Mesodermal cell (in vitro differentiated cells): ENCODE data around the gene NPIPB2.

Source experiments
- H3K27ac ChIP-seq: 2 replicates; pipeline ENCODE4 v1.7.0; 2013; ENCODE audit warnings: mild to moderate bottlenecking, low read depth, low read length, moderate library complexity; ENCODE audit not compliant: severe bottlenecking
- H3K36me3 ChIP-seq: 2 replicates; pipeline ENCODE4 v1.7.1; 2013; ENCODE audit warnings: mild to moderate bottlenecking, low read length, moderate library complexity; ENCODE audit not compliant: control insufficient read depth, insufficient read depth
- H3K4me1 ChIP-seq: one replicate; pipeline ENCODE4 v1.7.1; 2013; ENCODE audit warnings: mild to moderate bottlenecking, low read length; ENCODE audit not compliant: insufficient read depth, control insufficient read depth, poor library complexity, severe bottlenecking
- H3K4me3 ChIP-seq: 2 replicates; pipeline ENCODE4 v1.7.0; 2013; ENCODE audit warnings: low read length, control low read depth, mild to moderate bottlenecking; ENCODE audit not compliant: insufficient read depth, poor library complexity, severe bottlenecking; ENCODE audit errors: extremely low read depth
- H3K9me3 ChIP-seq: 2 replicates; pipeline ENCODE4 v1.7.1; 2013; ENCODE audit warnings: mild to moderate bottlenecking, low read length, moderate library complexity; ENCODE audit not compliant: control insufficient read depth
- WGBS, 2 experiments: methylation state at CpG; one replicate each; pipeline ENCODE4 v1.1.5; 2013; ENCODE audit warnings: missing lambda C conversion rate in 2 of 2; ENCODE audit not compliant: insufficient coverage in 2 of 2; 5-methylcytosine and 5-hydroxymethylcytosine counted together

The NPIPB2 gene

GRCh38 chr16:11896486-11897176 is 45.2 kb downstream of the NPIPB2 start:
- Histone ChIP-seq H3K36me3 (peaks cover 57% of the 10 kb centered on the region), H3K27ac (no peak overlapping the region), H3K4me3 (no peak overlapping the region)

GRCh38 chr16:11893571-11893970 is 48.3 kb downstream of the NPIPB2 start:
- Histone ChIP-seq H3K9me3 (no peaks in the 10 kb centered on the region), H3K4me3 (no peak overlapping the region), H3K36me3 (peaks cover 79% of the 10 kb centered on the region), H3K27ac (no peak overlapping the region), H3K4me1 (peaks cover 2% of the 10 kb centered on the region)
- 100% methylated on average over 1 to 2 of the region's 2 CpGs for WGBS, 2 experiments

More at GRCh38 chr16:11896486-11897176, 45.2 kb downstream of the NPIPB2 start:
- peaks cover 2% of the 10 kb centered on the region for H3K4me1 ChIP-seq
- H3K9me3 ChIP-seq: no peaks in the 10 kb centered on the region
- WGBS, 2 experiments: 94 to 100% methylated on average over 2 to 3 of the region's 5 CpGs

GRCh38 chr16:11892761-11893160 is 49.1 kb downstream of the NPIPB2 start:
- 100% methylated on average over 1 of the region's 4 CpGs; no CpG with 5 or more reads in 1 of the 2 experiments for WGBS, 2 experiments
- Histone ChIP-seq H3K36me3 (peaks cover 86% of the 10 kb centered on the region), H3K4me3 (no peak overlapping the region), H3K9me3 (no peaks in the 10 kb centered on the region), H3K4me1 (peaks cover 2% of the 10 kb centered on the region), H3K27ac (no peak overlapping the region)

- Histone ChIP-seq H3K36me3 (peaks cover 90% of the 10 kb centered on the region), H3K27ac (no peak overlapping the region)
- WGBS, 2 experiments: 86 to 93% methylated on average over 2 of the region's 5 CpGs
Measured at GRCh38 chr16:11890231-11890965, 51.4 kb downstream of the NPIPB2 start.

GRCh38 chr16:11886881-11887280 is 55.0 kb downstream of the NPIPB2 start:
- H3K27ac ChIP-seq: no peak overlapping the region
- H3K36me3 ChIP-seq: peaks cover 91% of the 10 kb centered on the region
- H3K4me3 ChIP-seq: no peak overlapping the region
- H3K9me3 ChIP-seq: no peaks in the 10 kb centered on the region
- H3K4me1 ChIP-seq: no peaks in the 10 kb centered on the region
- whole genome bisulfite sequencing, 2 experiments: 96% methylated on average over 4 to 5 of the region's 6 CpGs

More at GRCh38 chr16:11890231-11890965, 51.4 kb downstream of the NPIPB2 start:
- H3K4me3 ChIP-seq: no peak overlapping the region
- no peaks in the 10 kb centered on the region for H3K4me1 ChIP-seq
- H3K9me3 ChIP-seq: no peaks in the 10 kb centered on the region

DNA sequence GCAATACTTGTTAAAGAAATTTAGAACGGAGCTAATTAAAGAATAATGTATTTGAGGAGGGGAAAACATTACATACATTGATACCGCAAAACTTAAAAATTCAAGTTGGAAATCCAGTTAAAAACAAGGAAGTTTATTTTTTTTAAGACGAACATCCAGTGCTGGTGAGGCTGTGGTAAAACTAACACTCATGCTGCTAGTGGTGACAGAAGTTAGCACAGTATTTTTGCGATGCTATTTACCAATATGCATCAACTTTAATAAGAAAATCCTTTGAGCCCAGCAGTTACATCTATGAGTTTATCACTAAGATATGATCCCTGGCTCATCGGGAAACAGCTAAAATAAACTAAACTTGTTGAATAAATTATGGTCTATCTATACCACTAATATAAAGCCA is 57.8 kb downstream of the NPIPB2 start:
- Histone ChIP-seq H3K9me3 (no peaks in the 10 kb centered on the region), H3K4me3 (no peak overlapping the region), H3K36me3 (peaks cover 96% of the 10 kb centered on the region), H3K27ac (no peak overlapping the region), H3K4me1 (no peaks in the 10 kb centered on the region)
- 95 to 100% methylated on average over 2 to 3 of the region's 5 CpGs for WGBS, 2 experiments

GRCh38 chr16:11880007-11880406 is 61.8 kb downstream of the NPIPB2 start:
- no peaks in the 10 kb centered on the region for H3K9me3 ChIP-seq
- no peaks in the 10 kb centered on the region for H3K4me1 ChIP-seq
- H3K36me3 ChIP-seq: peaks cover 82% of the 10 kb centered on the region
- 100% methylated on average over 2 to 3 of the region's 5 CpGs for WGBS, 2 experiments
- no peak overlapping the region for H3K4me3 ChIP-seq
- H3K27ac ChIP-seq: no peak overlapping the region

DNA sequence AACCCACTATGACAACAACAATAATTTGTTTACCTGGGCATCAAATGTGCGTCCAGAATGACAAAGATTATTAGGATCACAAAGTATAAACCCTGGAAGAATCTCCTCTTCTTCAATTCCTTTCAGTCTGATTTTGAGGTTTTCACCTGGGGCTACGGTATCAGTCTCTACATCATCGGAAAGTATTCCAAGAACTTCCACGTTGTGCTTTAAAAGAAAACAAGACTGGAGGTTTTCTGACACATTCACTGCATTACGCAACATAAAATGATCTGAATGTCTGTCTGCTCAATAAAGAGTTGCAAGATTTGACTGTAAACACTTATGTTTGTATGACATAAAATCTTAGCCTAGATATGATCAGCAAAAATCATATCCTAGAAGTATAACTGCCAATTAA is 64.5 kb downstream of the NPIPB2 start:
- Histone ChIP-seq H3K4me3 (no peak overlapping the region), H3K4me1 (no peaks in the 10 kb centered on the region), H3K36me3 (peaks cover 82% of the 10 kb centered on the region), H3K9me3 (no peaks in the 10 kb centered on the region), H3K27ac (no peak overlapping the region)
- 94 to 97% methylated on average over 4 to 5 of the region's 5 CpGs for WGBS, 2 experiments
